Measurements from ENCODE around the gene RBMX. TPM values are rescaled to one million over a fixed set of nuclear protein-coding genes. Genes with fewer than 3 reads are reported as not detected.
"Not testable (repeated sequence)": the region's sequence is repeated elsewhere in the genome, so short reads cannot be mapped to it uniquely, and the experiment has no call there.

Gene RBMX
- 100 to 1,000 TPM; 103 to 139 TPM for total RNA-seq

DNA sequence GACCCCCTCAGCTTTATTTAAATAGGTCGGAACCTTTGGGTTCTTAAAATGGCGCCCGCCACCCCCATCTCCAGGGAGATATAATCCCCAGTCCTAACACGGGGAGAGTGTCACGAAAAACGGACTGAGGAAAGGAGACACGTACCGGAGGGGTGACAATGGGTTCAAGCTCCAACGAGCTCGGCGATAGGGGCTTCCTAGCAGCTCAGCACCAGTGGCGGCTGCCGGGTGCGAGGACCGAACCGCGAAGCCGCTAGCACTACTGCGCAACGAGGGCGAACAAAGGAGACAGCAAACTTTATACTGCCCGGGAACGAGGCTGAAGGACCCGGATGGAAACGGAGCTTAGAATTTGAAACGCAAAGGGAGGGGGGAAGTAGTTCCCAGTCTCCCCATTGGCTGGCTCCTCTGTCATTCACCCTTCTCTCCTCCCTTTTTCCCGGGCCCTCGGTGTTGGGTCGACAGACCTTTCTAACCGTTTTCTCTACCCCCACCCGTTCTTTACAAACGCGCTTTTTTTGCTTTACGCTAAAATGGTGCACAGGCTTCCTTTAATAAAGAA, at the start of gene RBMX:
TSS of gene RBMX (minus strand) at position 274 of the 562 bp plus-strand sequence. CDS start 1,298 bp downstream, outside the sequence.
- intact Hi-C loops (cut with DNase I), result no loop called here
- Histone ChIP-seq H3K9me3 (no peaks in the 10 kb centered on the region), H3K4me3 (peak within 1 kb of the TSS; percentile 56), H3K27ac (peak within 1 kb of the TSS; percentile 84), H3K9ac (ENCODE audit: low read depth in 2 of 2, low read length in 2 of 2) (peak within 1 kb of the TSS; percentile 86 to 92), H3K27me3 (no peaks in the 10 kb centered on the region), H3K36me3 (no peaks in the 10 kb centered on the region), H3K4me1 (no peaks in the 10 kb centered on the region)
- peak; percentile 93 for DNase-seq
- TF ChIP-seq, protein P1, sequence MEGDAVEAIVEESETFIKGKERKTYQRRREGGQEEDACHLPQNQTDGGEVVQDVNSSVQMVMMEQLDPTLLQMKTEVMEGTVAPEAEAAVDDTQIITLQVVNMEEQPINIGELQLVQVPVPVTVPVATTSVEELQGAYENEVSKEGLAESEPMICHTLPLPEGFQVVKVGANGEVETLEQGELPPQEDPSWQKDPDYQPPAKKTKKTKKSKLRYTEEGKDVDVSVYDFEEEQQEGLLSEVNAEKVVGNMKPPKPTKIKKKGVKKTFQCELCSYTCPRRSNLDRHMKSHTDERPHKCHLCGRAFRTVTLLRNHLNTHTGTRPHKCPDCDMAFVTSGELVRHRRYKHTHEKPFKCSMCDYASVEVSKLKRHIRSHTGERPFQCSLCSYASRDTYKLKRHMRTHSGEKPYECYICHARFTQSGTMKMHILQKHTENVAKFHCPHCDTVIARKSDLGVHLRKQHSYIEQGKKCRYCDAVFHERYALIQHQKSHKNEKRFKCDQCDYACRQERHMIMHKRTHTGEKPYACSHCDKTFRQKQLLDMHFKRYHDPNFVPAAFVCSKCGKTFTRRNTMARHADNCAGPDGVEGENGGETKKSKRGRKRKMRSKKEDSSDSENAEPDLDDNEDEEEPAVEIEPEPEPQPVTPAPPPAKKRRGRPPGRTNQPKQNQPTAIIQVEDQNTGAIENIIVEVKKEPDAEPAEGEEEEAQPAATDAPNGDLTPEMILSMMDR (IDR thresholded peaks at IDR 0.05), result no peak

DNA sequence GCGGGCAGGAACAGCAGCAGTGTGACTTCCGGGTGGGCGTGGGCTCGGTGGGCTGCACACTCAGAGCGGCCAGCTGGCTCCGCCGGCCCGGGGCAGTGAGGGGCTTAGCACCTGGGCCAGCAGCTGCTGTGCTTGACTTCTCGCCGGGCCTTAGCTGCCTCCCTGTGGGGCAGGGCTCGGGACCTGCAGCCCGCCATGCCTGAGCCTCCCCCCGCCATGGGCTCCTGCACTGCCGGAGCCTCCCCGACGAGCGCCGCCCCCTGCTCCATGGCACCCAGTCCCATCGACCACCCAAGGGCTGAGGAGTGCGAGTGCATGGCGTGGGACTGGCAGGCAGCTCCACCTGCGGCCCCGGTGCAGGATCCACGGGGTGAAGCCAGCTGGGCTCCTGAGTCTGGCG, 40.9 kb upstream of the RBMX start:
- H3K36me3 ChIP-seq; H3K27ac ChIP-seq; H3K4me3 ChIP-seq; H3K27me3 ChIP-seq; intact Hi-C loops (cut with DNase I); H3K4me1 ChIP-seq; H3K9ac ChIP-seq (ENCODE audit: low read depth in 2 of 2, low read length in 2 of 2); H3K9me3 ChIP-seq; DNase-seq: not testable (repeated sequence)

DNA sequence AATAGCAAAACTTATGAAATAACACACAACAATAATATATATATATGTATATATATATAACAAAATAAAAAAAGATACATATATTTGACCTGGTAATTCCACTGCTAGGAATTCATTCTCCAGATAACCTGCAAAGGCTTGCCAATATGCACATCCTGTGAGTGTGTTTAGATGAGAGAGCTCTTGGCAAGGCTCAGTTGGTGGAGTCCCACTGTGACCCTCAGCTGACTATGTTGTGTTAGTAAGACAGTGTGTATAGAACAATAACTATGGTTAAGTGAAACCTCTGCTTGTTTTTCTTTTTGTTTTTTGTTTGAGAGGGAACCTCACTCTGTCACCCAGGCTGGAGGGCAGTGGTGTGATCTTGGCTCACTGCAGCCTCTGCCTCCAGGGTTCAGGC, 39.5 kb upstream of the RBMX start:
- intact Hi-C loops (cut with DNase I), result no loop called here

DNA sequence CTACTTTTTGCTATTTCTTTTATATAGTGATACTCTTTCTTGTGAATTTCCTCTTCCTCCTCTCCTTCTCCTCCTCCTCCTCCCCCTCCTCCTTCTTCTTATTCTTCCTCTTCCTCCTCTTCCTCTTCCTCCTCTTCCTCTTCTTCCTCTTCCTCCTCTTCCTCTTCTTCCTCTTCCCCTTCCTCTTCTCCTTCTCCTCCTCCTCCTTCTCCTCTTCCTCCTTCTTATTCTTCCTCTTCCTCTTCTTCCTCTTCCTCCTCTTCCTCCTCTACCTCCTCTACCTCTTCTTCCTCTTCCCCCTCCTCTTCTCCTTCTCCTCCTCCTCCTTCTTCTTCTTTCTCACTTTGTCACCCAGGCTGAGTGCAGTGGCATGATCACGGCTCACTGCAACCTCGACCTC, 36.3 kb upstream of the RBMX start:
- Histone ChIP-seq H3K27me3 (no peaks in the 10 kb centered on the region), H3K4me3 (no peak overlapping the region), H3K9me3 (no peaks in the 10 kb centered on the region), H3K27ac (no peak overlapping the region), H3K9ac (ENCODE audit: low read depth in 2 of 2, low read length in 2 of 2) (no peak overlapping the region), H3K4me1 (no peaks in the 10 kb centered on the region), H3K36me3 (no peaks in the 10 kb centered on the region)
- intact Hi-C loops (cut with DNase I), result no loop called here
- no peak for DNase-seq
- TF ChIP-seq, protein P1 (IDR thresholded peaks at IDR 0.05), result no peak

More for the DNA sequence above, 39.5 kb upstream of the RBMX start:
- Histone ChIP-seq H3K36me3 (no peaks in the 10 kb centered on the region), H3K27me3 (no peaks in the 10 kb centered on the region), H3K4me1 (no peaks in the 10 kb centered on the region), H3K9me3 (no peaks in the 10 kb centered on the region), H3K9ac (ENCODE audit: low read depth in 2 of 2, low read length in 2 of 2) (no peak overlapping the region), H3K4me3 (no peak overlapping the region), H3K27ac (no peak overlapping the region)
- TF ChIP-seq, protein P1 (IDR thresholded peaks at IDR 0.05), result no peak
- DNase-seq, result no peak

DNA sequence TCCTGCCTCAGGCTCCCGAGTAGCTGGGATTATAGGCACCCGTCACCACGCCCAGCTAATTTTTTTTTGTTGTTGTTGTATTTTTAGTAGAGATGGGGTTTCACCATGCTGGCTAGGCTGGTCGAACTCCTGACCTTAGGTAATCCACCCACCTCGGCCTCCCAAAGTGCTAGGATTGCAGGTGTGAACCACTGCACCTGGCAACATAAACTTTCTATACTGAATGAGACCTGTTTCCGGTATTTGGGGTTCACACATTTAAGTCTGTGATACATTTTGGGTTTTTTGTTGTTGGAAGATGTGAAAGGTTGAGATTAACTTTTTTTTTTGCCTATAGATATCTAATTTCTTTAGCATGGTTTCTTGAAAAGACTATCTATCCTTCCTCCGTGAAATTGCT, 31.1 kb upstream of the RBMX start:
- H3K27ac ChIP-seq; H3K27me3 ChIP-seq; H3K36me3 ChIP-seq; H3K4me1 ChIP-seq; H3K9ac ChIP-seq (ENCODE audit: low read depth in 2 of 2, low read length in 2 of 2); DNase-seq; intact Hi-C loops (cut with DNase I); H3K9me3 ChIP-seq; H3K4me3 ChIP-seq: not testable (repeated sequence)

DNA sequence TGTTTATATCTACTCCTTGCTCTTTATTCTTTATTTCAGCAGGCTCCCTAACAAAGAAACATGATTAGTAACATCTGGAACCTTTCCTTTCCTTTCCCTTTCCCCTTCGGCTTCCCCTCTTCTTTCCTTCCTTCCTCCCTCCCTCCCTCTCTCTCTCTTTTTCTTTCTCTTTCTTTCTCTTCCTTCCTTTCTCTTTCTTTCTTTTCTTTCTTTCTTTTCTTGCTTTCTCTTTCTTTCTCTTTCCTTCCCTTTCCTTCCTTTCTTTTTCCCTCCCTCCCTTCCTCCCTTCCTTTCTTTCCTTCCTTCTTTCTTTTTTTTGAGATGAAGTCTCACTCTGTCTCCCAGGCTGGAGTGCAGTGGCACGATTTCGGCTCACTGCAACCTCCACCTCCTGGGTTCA, 30.7 kb upstream of the RBMX start:
- DNase-seq, result no peak
- intact Hi-C loops (cut with DNase I), result no loop called here
- no peaks in the 10 kb centered on the region for H3K4me1 ChIP-seq
- no peak overlapping the region for H3K9ac ChIP-seq (ENCODE audit: low read depth in 2 of 2, low read length in 2 of 2)
- no peaks in the 10 kb centered on the region for H3K36me3 ChIP-seq
- no peak overlapping the region for H3K4me3 ChIP-seq
- H3K27me3 ChIP-seq, result no peaks in the 10 kb centered on the region
- no peak overlapping the region for H3K27ac ChIP-seq
- H3K9me3 ChIP-seq, result no peaks in the 10 kb centered on the region
- TF ChIP-seq, protein P1 (IDR thresholded peaks at IDR 0.05), result no peak

Data from colonic mucosa (tissue), 4 donors.